NCI-H510A treated with DMSO at 0.1 percent for 48 hours (cell line): ENCODE data around the gene DMGDH.

ENCODE experiments used
- DNase-seq: peaks from one replicate; lab custom pipeline; 2025; lab: John Stamatoyannopoulos, UW

The DMGDH gene

GRCh38 chr5:79069488-79070349 is at the start of gene DMGDH, which contains the start of gene BHMT2:
TSS of gene DMGDH (minus strand) at chr5:79069674. CDS start at chr5:79069620, 54 bp downstream.
TSS of gene BHMT2 (plus strand) at chr5:79069767. CDS start at chr5:79069783, 16 bp downstream.
- peak; percentile 16 for DNase-seq

- no peak for DNase-seq
Measured at GRCh38 chr5:79112703-79113058, 43.2 kb upstream of the DMGDH start.

GRCh38 chr5:79111960-79112702 is 42.7 kb upstream of the DMGDH start:
- DNase-seq = no peak

- DNase-seq = no peak
Measured at GRCh38 chr5:79111387-79111959, 42.0 kb upstream of the DMGDH start, which contains the start of gene BHMT. TSS of gene BHMT (plus strand) at chr5:79111809. CDS start at chr5:79111886, 77 bp downstream.

- no peak for DNase-seq
Measured at GRCh38 chr5:79109527-79110492, 40.3 kb upstream of the DMGDH start.

- no peak for DNase-seq
Measured at GRCh38 chr5:79108792-79109191, 39.3 kb upstream of the DMGDH start.

- no peak for DNase-seq
Measured at GRCh38 chr5:79108086-79108485, 38.6 kb upstream of the DMGDH start.

GRCh38 chr5:79107020-79107796 is 37.7 kb upstream of the DMGDH start:
- no peak for DNase-seq

GRCh38 chr5:79105868-79106267 is 36.4 kb upstream of the DMGDH start:
- no peak for DNase-seq

- DNase-seq = peak; percentile 25
Measured at GRCh38 chr5:79093762-79094161, 24.3 kb upstream of the DMGDH start.

- DNase-seq = no peak
Measured at GRCh38 chr5:79091064-79091463, 21.6 kb upstream of the DMGDH start.

GRCh38 chr5:79088507-79088906 is 19.0 kb upstream of the DMGDH start:
- no peak for DNase-seq

GRCh38 chr5:79086116-79086515 is 16.6 kb upstream of the DMGDH start:
- no peak for DNase-seq

- DNase-seq = no peak
Measured at GRCh38 chr5:79081779-79082178, 12.3 kb upstream of the DMGDH start.

- no peak for DNase-seq
Measured at GRCh38 chr5:79080804-79081203, 11.3 kb upstream of the DMGDH start.

GRCh38 chr5:79077680-79078365 is 8.3 kb upstream of the DMGDH start:
- DNase-seq = no peak

GRCh38 chr5:79076819-79077218 is 7.3 kb upstream of the DMGDH start:
- no peak for DNase-seq

- no peak for DNase-seq
Measured at GRCh38 chr5:79075646-79076426, 6.4 kb upstream of the DMGDH start.

- no peak for DNase-seq
Measured at GRCh38 chr5:79074641-79075040, 5.2 kb upstream of the DMGDH start.
